ENCODE measurements around the gene IL12B. TPM values are rescaled to one million over a fixed set of nuclear protein-coding genes. Genes with fewer than 3 reads are reported as not detected.

IL12B gene
- total and polyA plus RNA-seq, 9 donors: 0.04 to 0.09 TPM; not detected in 7

Other genes starting within 250 kb of the IL12B start
- gene EBF1, start 230.6 kb downstream of the IL12B start, total RNA-seq: 23.7 TPM
- 10 to 100 TPM; 11.6 to 28.6 (median 18.7) TPM for gene EBF1, start 230.6 kb downstream of the IL12B start, polyA plus RNA-seq (ENCODE audit: insufficient read depth in 1 of 8, insufficient read length in 8 of 8, low replicate concordance in 1 of 8)
- gene RNF145, start 120.9 kb downstream of the IL12B start, total RNA-seq: 23.0 TPM
- 10 to 100 TPM; 31.4 to 63.6 (median 37.6) TPM for gene RNF145, start 120.9 kb downstream of the IL12B start, polyA plus RNA-seq (ENCODE audit: insufficient read depth in 1 of 8, insufficient read length in 8 of 8, low replicate concordance in 1 of 8)
- 14.5 TPM for gene UBLCP1, start 67.2 kb downstream of the IL12B start, total RNA-seq
- 10 to 100 TPM; 19.7 to 29.6 (median 22.5) TPM for gene UBLCP1, start 67.2 kb downstream of the IL12B start, polyA plus RNA-seq (ENCODE audit: insufficient read depth in 1 of 8, insufficient read length in 8 of 8, low replicate concordance in 1 of 8)